Measurements from ENCODE around the gene HOXA11.

The HOXA11 gene

GRCh38 chr7:27201580-27202017 lies 16.6 kb upstream of the HOXA11 start:
- no peaks in the 10 kb centered on the region for H3K79me1 ChIP-seq (ENCODE audit: low read length)
- no peak overlapping the region for H3K14ac ChIP-seq (ENCODE audit: low read length)
- no peak overlapping the region for H4K12ac ChIP-seq (ENCODE audit: low read depth, low read length)
- no peak overlapping the region for H3K4me2 ChIP-seq (ENCODE audit: low read length)
- no peak overlapping the region for H4K8ac ChIP-seq (ENCODE audit: low read depth, low read length)
- peaks cover 16 to 20% of the 10 kb centered on the region in 2 experiments for H3K4me1 ChIP-seq (ENCODE audit: control insufficient read depth in 1 of 2, insufficient read depth in 2 of 2, low read length in 2 of 2)
- peaks cover 15% of the 10 kb centered on the region for H3K9me3 ChIP-seq (ENCODE audit: insufficient read depth, low read depth, low read length)
- no peak overlapping the region for H3K27ac ChIP-seq (ENCODE audit: low read depth, low read length)
- no peak overlapping the region for H4K91ac ChIP-seq (ENCODE audit: low read depth, low read length)
- H3K27me3 ChIP-seq (ENCODE audit: insufficient read depth, low read length), result peaks cover 84% of the 10 kb centered on the region
- no peak overlapping the region for H2AFZ ChIP-seq (ENCODE audit: insufficient read depth, low read length, poor library complexity)
- H3K36me3 ChIP-seq (ENCODE audit: control insufficient read depth in 1 of 2, insufficient read depth in 2 of 2, low read length in 2 of 2), result no peaks in the 10 kb centered on the region
- no peak overlapping the region for H2BK120ac ChIP-seq (ENCODE audit: insufficient read depth, low read length, poor library complexity)
- no peak overlapping the region for H3K4ac ChIP-seq (ENCODE audit: low read depth, low read length)
- H3K23ac ChIP-seq (ENCODE audit: low read length), result no peak overlapping the region
- H3K18ac ChIP-seq (ENCODE audit: low read length), result no peak overlapping the region
- no peak overlapping the region for H3K9ac ChIP-seq (ENCODE audit: low read length)
- H2BK5ac ChIP-seq (ENCODE audit: low read depth, low read length, poor library complexity), result no peak overlapping the region
- no peak overlapping the region for H2BK12ac ChIP-seq (ENCODE audit: low read length)
- H3K4me3 ChIP-seq (ENCODE audit: low read depth, low read length), result no peak overlapping the region
- no peak for DNase-seq
- H2AK5ac ChIP-seq (ENCODE audit: low read length), result no peak overlapping the region
- no peaks in the 10 kb centered on the region for H3K79me2 ChIP-seq (ENCODE audit: control insufficient read depth, insufficient read depth, low read length, poor library complexity)
- WGBS (ENCODE audit: extremely low coverage, insufficient coverage, insufficient read length), result no CpG with 5 or more reads among the region's 4 CpGs

- Histone ChIP-seq H2BK12ac (ENCODE audit: low read length) (no peak overlapping the region), H3K9me3 (ENCODE audit: insufficient read depth, low read depth, low read length) (peaks cover 15% of the 10 kb centered on the region), H4K12ac (ENCODE audit: low read depth, low read length) (no peak overlapping the region), H2BK120ac (ENCODE audit: insufficient read depth, low read length, poor library complexity) (no peak overlapping the region), H3K14ac (ENCODE audit: low read length) (no peak overlapping the region), H2AFZ (ENCODE audit: insufficient read depth, low read length, poor library complexity) (no peak overlapping the region), H3K79me1 (ENCODE audit: low read length) (no peaks in the 10 kb centered on the region), H2BK5ac (ENCODE audit: low read depth, low read length, poor library complexity) (no peak overlapping the region), H3K4me2 (ENCODE audit: low read length) (peak overlapping the region; percentile 71), H3K4me3 (ENCODE audit: low read depth, low read length) (peak overlapping the region; percentile 49), H4K8ac (ENCODE audit: low read depth, low read length) (no peak overlapping the region), H3K27me3 (ENCODE audit: insufficient read depth, low read length) (peaks cover 80% of the 10 kb centered on the region), H3K4ac (ENCODE audit: low read depth, low read length) (no peak overlapping the region), H3K4me1 (ENCODE audit: control insufficient read depth in 1 of 2, insufficient read depth in 2 of 2, low read length in 2 of 2) (peaks cover 16 to 20% of the 10 kb centered on the region in 2 experiments), H3K27ac (ENCODE audit: low read depth, low read length) (no peak overlapping the region), H3K36me3 (ENCODE audit: control insufficient read depth in 1 of 2, insufficient read depth in 2 of 2, low read length in 2 of 2) (no peaks in the 10 kb centered on the region), H3K23ac (ENCODE audit: low read length) (no peak overlapping the region), H3K18ac (ENCODE audit: low read length) (no peak overlapping the region), H2AK5ac (ENCODE audit: low read length) (no peak overlapping the region), H4K91ac (ENCODE audit: low read depth, low read length) (no peak overlapping the region), H3K79me2 (ENCODE audit: control insufficient read depth, insufficient read depth, low read length, poor library complexity) (no peaks in the 10 kb centered on the region), H3K9ac (ENCODE audit: low read length) (no peak overlapping the region)
- WGBS (ENCODE audit: extremely low coverage, insufficient coverage, insufficient read length), result no CpG with 5 or more reads among the region's 14 CpGs
- no peak for DNase-seq
These were observed 15.9 kb upstream of the HOXA11 start for GRCh38 chr7:27200761-27201579.

GRCh38 chr7:27199849-27200760 lies 15.1 kb upstream of the HOXA11 start, which contains the start of gene HOXA13:
TSS of gene HOXA13 (minus strand) at chr7:27200091. CDS start at chr7:27200077, 14 bp downstream.
- peaks cover 14 to 15% of the 10 kb centered on the region in 2 experiments for H3K4me1 ChIP-seq (ENCODE audit: control insufficient read depth in 1 of 2, insufficient read depth in 2 of 2, low read length in 2 of 2)
- H2BK5ac ChIP-seq (ENCODE audit: low read depth, low read length, poor library complexity), result no peak within 1 kb of the TSS
- H2AFZ ChIP-seq (ENCODE audit: insufficient read depth, low read length, poor library complexity), result peak within 1 kb of the TSS; percentile 79
- peak within 1 kb of the TSS; percentile 55 for H3K4me3 ChIP-seq (ENCODE audit: low read depth, low read length)
- no peaks in the 10 kb centered on the region for H3K36me3 ChIP-seq (ENCODE audit: control insufficient read depth in 1 of 2, insufficient read depth in 2 of 2, low read length in 2 of 2)
- no peak within 1 kb of the TSS for H4K91ac ChIP-seq (ENCODE audit: low read depth, low read length)
- no peaks in the 10 kb centered on the region for H3K79me1 ChIP-seq (ENCODE audit: low read length)
- H3K4ac ChIP-seq (ENCODE audit: low read depth, low read length), result no peak within 1 kb of the TSS
- H4K8ac ChIP-seq (ENCODE audit: low read depth, low read length), result no peak within 1 kb of the TSS
- no peaks in the 10 kb centered on the region for H3K79me2 ChIP-seq (ENCODE audit: control insufficient read depth, insufficient read depth, low read length, poor library complexity)
- H2BK120ac ChIP-seq (ENCODE audit: insufficient read depth, low read length, poor library complexity), result no peak within 1 kb of the TSS
- no peak within 1 kb of the TSS for H2BK12ac ChIP-seq (ENCODE audit: low read length)
- no peak within 1 kb of the TSS for H3K23ac ChIP-seq (ENCODE audit: low read length)
- H3K14ac ChIP-seq (ENCODE audit: low read length), result no peak within 1 kb of the TSS
- no peak within 1 kb of the TSS for H3K27ac ChIP-seq (ENCODE audit: low read depth, low read length)
- no CpG with 5 or more reads among the region's 99 CpGs for WGBS (ENCODE audit: extremely low coverage, insufficient coverage, insufficient read length)
- H3K9ac ChIP-seq (ENCODE audit: low read length), result no peak within 1 kb of the TSS
- peak in 1 of 2 donors; percentile 40 for DNase-seq
- peak within 1 kb of the TSS; percentile 71 for H3K4me2 ChIP-seq (ENCODE audit: low read length)
- H2AK5ac ChIP-seq (ENCODE audit: low read length), result no peak within 1 kb of the TSS
- H3K9me3 ChIP-seq (ENCODE audit: insufficient read depth, low read depth, low read length), result peaks cover 12% of the 10 kb centered on the region
- no peak within 1 kb of the TSS for H4K12ac ChIP-seq (ENCODE audit: low read depth, low read length)
- no peak within 1 kb of the TSS for H3K18ac ChIP-seq (ENCODE audit: low read length)
- peaks cover 72% of the 10 kb centered on the region for H3K27me3 ChIP-seq (ENCODE audit: insufficient read depth, low read length)

All from trophoblast cell (in vitro differentiated cells and primary cell).